Tibial nerve (tissue), 3 donors: Measurements from ENCODE around the gene ANKRD42.

Source experiments
- CTCF ChIP-seq, 5 experiments: fragments of 200-600 bp in 3 of 5; fragments of 450-650 bp in 2 of 5; sonication (generic) in 3 of 5; IDR thresholded peaks; one replicate each; pipeline ENCODE4 v1.5.1; 2016 to 2019; ENCODE audit warnings: antibody characterized with exemption in 5 of 5, mild to moderate bottlenecking in 3 of 5, moderate library complexity in 2 of 5
- POLR2A ChIP-seq, 2 donors: fragments of 450-650 bp; IDR thresholded peaks; one replicate each; pipeline ENCODE4 v1.6.1; 2017; ENCODE audit warnings: antibody characterized with exemption in 2 of 2, mild to moderate bottlenecking in 2 of 2, moderate library complexity in 2 of 2

DNA sequence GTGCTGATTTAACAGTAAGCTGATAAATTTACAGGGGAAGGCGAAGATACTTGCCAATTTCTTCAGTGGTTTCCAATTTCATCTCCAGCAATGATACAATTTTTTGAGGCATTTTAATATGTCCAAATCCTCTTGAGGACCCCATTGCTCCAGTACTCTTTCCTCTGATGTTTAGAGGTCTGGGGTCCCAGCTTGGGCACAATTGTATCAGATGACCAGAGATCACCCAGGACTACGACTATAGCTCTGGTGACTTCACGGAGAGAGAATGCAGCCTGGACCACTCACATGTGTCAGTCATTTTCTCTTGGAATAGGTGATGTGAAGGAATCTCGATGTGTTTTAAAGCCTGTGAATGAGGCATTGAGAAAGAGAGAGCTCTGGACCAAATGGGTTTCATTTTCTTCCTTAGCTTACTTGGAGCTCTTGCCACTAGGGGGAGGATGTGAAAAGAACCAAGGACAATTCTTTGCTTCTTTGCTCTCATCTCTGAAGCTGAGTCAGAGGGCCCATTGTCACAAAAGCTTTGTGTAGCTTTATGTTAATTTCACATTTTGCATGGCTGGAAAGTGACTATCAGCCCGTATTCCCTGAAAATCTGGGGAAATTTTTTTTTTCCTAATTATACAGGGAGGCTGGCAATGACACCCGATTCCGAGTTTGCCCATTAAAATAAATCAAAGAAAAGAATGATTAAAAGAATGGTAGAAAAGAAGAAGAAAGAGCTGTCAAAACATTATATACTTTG lies 99.4 kb downstream of the ANKRD42 start:
- TF ChIP-seq POLR2A (IDR thresholded peaks at IDR 0.05) (no peak), CTCF (IDR thresholded peaks at IDR 0.05) (peak; percentile 60 to 75 (median 63))
